GM12892 (cell line): ENCODE measurements around the gene LAMA5.

ENCODE experiments used
- POLR2A ChIP-seq: IDR thresholded peaks from 2 replicates; pipeline ENCODE4 v1.6.1; 2011; ENCODE audit warnings: low read depth, low read length, control low read depth
- POLR2AphosphoS5 ChIP-seq: IDR thresholded peaks from 2 replicates; pipeline ENCODE4 v1.6.1; 2011; ENCODE audit warnings: low read depth, low read length, control low read depth
- TAF1 ChIP-seq: IDR thresholded peaks from 2 replicates; pipeline ENCODE4 v1.6.1; 2011; ENCODE audit warnings: low read depth, mild to moderate bottlenecking, control low read depth, low read length, borderline replicate concordance

DNA sequence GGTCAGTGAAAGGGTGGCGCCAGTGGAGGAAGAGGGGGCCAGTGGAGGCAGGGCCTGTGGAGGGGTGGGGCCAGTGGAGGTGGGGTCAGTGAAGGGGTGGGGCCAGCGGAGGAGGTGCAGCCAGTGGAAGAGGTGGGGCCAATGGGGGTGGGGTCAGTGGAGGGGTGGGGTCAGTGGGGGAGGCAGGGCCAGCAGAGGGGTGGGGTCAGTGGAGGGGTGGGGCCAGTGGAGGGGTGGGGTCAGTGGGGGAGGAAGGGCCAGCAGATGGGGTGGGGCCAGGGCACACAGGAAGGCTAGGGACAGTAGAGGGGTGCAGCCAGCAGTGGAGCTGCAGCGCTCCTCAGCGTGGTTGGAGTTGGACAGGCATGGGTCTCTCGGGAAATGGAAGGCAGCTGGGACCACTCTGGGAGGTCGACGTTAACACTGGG is 45.6 kb downstream of the LAMA5 start:
- no peak for TF ChIP-seq POLR2A
- no peak for TF ChIP-seq TAF1
- no peak for TF ChIP-seq POLR2AphosphoS5
